Activated CD8-positive, alpha-beta memory T cell treated with anti-CD3 and anti-CD28 coated beads, Interleukin-2, amount 50 U/mL, for 24 hours (primary cell): ENCODE measurements around the gene NFATC2.

ENCODE experiments used
- DNase-seq: peaks from one replicate; pipeline ENCODE4 v3.0.0-alpha.2; 2020; ENCODE audit errors: extremely low read depth

The NFATC2 gene

DNA sequence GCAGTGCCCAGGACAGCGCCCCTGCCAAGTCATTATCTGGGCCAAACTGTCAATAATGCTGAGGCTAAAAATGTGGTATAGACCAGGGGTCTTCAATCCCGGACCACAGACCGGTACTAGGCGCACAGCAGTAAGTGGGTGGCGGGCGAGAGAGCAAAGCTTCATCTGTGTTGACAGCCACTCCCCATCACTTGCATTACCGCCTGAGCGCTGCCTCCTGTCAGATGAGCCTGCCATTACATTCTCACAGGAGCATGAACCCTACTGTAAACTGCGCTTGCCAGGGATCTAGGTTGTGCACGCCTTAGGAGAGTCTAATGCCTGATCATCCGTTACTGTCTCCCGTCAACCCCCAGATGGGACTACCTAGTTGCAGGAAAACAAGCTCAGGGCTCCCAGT lies 91.0 kb downstream of the NFATC2 start:
- no peak for DNase-seq

- no peak for DNase-seq
Observed at GRCh38 chr20:51450984-51451383, 91.5 kb downstream of the NFATC2 start.

GRCh38 chr20:51450221-51450712 lies 92.3 kb downstream of the NFATC2 start:
- no peak for DNase-seq

- DNase-seq: no peak
Observed at GRCh38 chr20:51449498-51450220, 92.9 kb downstream of the NFATC2 start.

DNA sequence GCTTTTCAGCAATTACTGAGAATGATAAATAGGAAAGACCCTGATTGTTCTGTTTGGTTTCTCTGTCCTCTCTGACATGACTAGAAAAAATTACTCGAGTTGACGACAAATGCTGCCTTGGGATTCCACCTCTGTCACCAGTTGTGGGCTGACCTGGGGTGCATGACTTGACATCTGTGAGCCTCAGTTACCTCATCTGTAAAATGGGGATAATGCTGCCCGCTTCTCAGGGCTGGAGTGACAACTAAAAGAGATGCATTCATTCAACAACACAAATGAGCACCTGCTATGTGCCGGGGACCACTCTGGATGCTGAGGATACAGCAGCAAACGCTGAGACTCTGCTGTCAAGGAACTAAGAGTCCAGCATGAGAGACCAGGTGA lies 94.8 kb downstream of the NFATC2 start:
- DNase-seq: no peak

- DNase-seq: no peak
Observed at GRCh38 chr20:51447097-51447764, 95.3 kb downstream of the NFATC2 start.

DNA sequence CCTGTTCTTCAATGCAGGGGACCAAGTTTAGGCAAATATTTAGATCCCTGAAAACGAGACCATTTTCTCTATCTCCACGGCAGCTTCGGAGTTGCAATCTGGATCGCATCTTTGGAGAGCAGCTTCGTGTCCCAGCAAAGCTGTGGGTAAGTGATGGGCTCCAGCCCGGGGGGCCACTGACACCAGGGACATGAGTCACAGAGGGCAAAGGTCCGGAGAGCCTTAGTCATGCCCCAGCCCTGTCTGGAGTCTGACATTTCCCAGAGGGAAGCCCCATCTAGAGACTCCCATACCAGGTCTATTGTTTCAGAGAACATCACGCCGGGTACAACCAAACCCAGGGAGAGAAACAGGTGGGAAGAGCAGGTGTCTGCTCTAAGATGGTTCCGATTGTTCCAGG lies 95.9 kb downstream of the NFATC2 start:
- DNase-seq: no peak

DNA sequence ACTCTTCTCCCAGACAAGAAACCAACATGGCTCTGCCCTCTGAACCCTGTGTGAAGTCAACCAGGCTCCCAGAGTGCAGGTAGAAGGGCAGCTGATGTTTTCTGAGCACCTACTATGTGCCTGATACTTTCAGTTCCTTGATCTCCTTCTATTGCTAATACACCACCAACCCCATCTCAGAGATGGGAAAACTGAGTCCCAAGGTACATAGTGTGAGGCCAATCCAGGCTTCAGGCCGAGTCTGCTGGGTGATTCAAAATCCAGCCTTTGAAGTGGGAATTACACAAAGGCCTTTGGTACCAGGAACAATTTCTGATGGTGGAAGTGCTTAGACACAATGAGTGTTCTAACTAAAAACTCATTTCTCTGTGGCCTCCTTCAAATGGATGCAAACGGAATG lies 96.3 kb downstream of the NFATC2 start:
- DNase-seq: no peak

- no peak for DNase-seq
Observed at GRCh38 chr20:51445591-51445990, 96.9 kb downstream of the NFATC2 start.

DNA sequence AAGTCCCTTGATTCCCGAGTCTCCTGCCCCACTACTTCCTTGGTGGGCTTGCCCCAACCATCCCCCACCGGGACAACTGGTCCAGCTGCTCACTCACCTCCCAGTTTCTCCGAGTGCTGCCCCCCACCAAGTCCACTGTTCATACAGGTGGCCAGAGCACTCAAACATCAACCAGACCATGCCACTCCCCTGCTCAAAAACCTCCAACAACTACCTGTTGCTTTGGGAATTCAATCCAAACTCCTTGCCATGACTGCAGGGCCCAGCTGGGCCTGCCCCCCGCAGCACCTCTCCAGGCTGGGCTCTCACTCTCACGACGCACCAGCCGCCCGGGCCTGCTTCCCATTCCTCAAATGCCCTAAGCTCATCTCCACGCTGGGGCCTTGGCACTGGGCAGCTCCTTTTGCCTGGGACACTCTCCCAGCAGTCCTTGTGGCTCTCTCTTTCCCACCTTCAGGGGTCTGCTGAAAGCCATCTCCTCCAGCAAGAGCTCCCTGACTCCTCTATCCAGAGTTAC lies 97.5 kb downstream of the NFATC2 start:
- no peak for DNase-seq

DNA sequence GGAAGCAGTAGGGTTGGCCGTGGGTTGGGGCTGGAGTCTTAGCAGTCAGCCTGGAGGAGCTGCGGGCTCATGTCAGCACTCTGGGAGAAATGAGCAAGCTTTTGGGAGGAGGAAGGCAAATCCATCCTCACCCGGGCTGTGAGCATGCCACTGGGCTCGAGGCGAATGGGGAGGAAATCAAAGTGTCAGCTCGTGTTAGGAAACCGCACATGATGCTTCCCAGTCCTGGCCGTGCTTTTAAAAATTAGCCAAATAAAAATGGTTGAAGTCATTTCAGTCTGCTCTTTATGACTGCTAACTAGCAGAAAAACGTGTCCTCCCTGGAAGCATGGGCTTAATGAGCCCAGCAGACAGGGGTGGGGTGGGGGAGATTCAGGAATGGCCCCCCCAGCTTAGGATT lies 98.1 kb downstream of the NFATC2 start:
- DNase-seq: no peak

DNA sequence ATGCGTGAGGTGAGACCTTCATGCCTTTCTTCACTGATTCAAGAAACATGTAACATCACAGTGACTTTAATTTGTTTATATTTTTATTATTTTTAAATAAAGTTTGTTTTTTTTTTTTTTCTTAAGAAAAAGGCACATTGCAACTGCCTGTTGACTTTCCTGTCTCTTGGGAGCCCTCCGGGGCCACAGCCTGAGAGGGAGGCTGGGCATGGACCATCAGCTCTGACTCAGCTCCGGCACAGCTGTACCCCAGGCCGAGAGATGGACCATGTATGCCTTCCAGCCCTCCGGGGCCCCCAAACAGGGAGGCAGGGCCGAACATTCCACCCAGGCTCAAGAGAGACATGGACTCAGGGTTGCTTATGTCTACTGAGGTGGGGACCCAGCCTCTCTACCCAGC lies 99.9 kb downstream of the NFATC2 start:
- DNase-seq: no peak

GRCh38 chr20:51440589-51440988 lies 101.9 kb downstream of the NFATC2 start:
- DNase-seq: no peak

DNA sequence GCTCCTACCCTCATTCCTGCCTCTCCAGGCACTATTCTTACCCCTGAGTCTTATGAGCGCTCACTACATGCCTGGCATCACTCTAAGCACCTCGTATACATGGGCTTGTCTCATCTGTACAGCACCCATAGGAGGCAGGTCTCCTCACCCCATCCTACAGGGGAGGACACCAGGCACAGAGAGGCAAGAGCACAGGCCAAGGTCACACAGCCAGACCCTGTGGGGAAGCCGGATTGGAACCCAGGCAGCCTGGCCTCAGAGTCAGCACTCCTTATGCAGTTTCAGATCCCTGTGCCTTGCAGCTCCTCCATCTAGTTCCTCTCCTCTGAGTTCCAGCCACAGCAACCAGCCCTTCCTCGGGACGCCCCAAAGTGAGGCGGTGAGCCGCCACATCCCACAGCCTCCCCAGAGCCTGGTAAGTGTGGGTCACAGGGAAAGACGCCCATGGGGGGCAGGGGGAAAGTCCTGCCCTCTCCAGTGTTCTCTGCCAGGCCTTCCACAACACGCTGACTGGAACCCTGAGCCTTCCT lies 103.3 kb downstream of the NFATC2 start:
- DNase-seq: no peak

GRCh38 chr20:51438136-51438535 lies 104.4 kb downstream of the NFATC2 start:
- no peak for DNase-seq

DNA sequence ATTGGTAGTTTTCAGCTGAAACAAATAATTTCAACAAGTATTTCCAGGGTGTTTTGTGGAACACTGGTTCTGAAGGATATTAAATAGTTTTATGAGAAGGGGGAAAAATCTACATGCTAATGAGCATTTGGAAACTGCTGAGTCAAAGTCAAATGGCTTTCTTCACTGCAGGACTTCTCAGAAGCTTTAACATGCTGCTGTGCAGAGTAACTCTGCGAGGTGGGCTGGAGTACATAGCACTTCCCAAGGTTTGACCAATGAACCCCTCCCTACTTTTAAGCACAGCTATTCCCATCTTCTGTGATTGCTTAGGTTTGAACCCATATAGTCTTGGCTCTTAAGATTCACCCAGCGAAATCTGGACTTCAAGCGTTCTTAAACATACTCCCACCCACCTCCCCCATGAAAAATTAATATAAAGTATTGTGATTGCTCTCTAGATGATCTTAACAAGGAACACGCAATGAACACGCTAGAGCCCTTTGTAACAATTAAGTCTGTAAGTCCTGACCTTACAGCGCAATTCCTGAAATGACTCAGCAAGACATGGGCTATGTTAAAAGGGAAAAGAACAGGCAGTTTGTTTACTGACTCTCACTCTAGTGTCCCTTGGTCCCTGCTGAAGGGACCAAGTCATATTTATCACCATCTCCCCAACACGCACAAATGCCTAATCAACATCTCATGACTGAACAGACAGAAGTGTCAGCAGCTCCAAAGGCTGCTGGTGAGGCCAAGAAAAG lies 105.2 kb downstream of the NFATC2 start:
- DNase-seq: no peak

- DNase-seq: no peak
Observed at GRCh38 chr20:51434580-51435247, 107.8 kb downstream of the NFATC2 start.

GRCh38 chr20:51434026-51434425 lies 108.5 kb downstream of the NFATC2 start:
- DNase-seq: no peak

DNA sequence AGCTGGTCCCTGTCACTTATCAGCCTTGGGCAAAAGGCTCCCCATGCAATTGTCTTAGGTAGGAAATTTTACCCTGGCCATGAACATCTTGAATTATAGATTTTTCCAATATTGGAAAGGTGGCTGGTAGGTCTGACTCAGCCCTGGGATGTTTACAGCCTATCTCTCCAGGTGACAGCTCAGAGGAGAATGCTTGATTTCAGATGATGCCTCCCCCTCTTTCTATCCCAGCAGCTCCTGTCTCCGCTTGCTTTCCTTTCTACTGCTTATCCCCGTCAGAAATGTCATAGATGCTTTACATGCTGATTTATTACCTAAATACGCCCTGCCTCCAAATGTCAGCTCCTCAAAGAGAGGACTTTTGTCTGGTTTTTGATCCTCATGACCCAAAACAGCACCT lies 109.6 kb downstream of the NFATC2 start:
- no peak for DNase-seq

DNA sequence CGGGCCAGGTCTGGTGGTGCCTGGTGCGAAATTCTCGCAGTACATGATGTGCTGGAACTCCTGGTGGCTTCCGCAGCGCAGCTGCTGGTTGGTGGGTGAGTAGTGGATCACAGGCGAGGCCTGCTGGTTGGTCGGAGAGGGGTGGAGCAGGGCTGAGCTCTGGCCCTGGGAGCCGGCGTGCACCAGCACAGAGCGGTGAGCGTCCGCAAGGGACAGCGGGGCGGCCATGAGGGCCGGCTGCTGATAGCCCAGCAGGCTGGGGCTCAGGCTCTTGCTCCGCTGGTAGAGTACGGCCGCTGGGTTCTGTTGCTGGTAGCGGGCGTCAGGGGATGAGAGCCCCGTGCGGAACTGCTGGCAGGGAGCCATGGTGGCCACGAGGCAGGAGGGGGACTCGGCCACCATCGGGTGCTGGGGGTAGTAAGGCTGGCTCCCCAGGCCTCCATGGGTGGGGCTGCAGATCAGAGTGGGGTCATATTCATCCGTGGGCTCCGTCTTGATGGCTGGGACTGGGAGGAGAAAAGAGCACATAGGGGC lies 110.2 kb downstream of the NFATC2 start:
- DNase-seq: no peak

DNA sequence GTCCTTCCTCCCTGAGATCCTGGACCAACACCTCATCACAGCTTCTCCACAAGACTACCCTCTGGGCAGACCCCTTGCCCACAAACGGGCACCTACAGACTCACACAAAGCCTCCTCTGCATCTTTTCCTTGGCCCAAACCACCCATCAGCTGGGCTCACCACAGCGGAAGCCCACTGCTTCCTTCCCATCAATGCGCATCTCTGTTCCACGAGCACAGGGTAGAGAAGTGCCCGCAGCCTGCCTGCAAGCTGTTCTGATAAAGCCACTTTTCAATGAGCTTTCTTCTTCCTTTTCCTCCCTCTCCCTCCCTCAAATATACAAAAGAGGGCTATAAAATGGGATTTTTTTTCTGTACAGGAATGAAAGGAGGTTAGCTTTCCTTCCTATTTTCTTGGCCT lies 111.2 kb downstream of the NFATC2 start:
- no peak for DNase-seq
